NCI-H446 (cell line): Measurements from ENCODE around the gene LMO3.

Experiments used
- DNase-seq, 2 experiments: peaks; one replicate each; lab custom pipeline; 2025; lab: John Stamatoyannopoulos, UW

The LMO3 gene

GRCh38 chr12:16600525-16600924, 5.4 kb downstream of the LMO3 start:
- no peak for DNase-seq

GRCh38 chr12:16599081-16599480, 6.9 kb downstream of the LMO3 start:
- DNase-seq, result no peak

- DNase-seq, result no peak
These were observed 11.2 kb downstream of the LMO3 start for GRCh38 chr12:16594797-16595196.

- no peak for DNase-seq
These were observed 12.4 kb downstream of the LMO3 start for GRCh38 chr12:16593546-16593945.

- no peak for DNase-seq
These were observed 15.3 kb downstream of the LMO3 start for GRCh38 chr12:16590645-16591044.

- DNase-seq, result no peak
These were observed 17.1 kb downstream of the LMO3 start for GRCh38 chr12:16588812-16589211.

GRCh38 chr12:16587514-16587913, 18.4 kb downstream of the LMO3 start:
- no peak for DNase-seq

- DNase-seq, result no peak
These were observed 18.9 kb downstream of the LMO3 start for GRCh38 chr12:16587110-16587453.

- DNase-seq, result no peak
These were observed 19.4 kb downstream of the LMO3 start for GRCh38 chr12:16586350-16587109.

GRCh38 chr12:16585781-16586180, 20.2 kb downstream of the LMO3 start:
- DNase-seq, result no peak

- no peak for DNase-seq
These were observed 21.8 kb downstream of the LMO3 start for GRCh38 chr12:16583969-16584745.

- no peak for DNase-seq
These were observed 24.5 kb downstream of the LMO3 start for GRCh38 chr12:16581416-16581815.

GRCh38 chr12:16579041-16579440, 26.9 kb downstream of the LMO3 start:
- no peak for DNase-seq

GRCh38 chr12:16573398-16574077, 32.4 kb downstream of the LMO3 start:
- DNase-seq, result no peak

- no peak for DNase-seq
These were observed 37.1 kb downstream of the LMO3 start for GRCh38 chr12:16568873-16569272.

- no peak for DNase-seq
These were observed 41.3 kb downstream of the LMO3 start for GRCh38 chr12:16564675-16565074.

- no peak for DNase-seq
These were observed 42.5 kb downstream of the LMO3 start for GRCh38 chr12:16563504-16563903.

- DNase-seq, result no peak
These were observed 43.0 kb downstream of the LMO3 start for GRCh38 chr12:16562921-16563320.

- no peak for DNase-seq
These were observed 43.5 kb downstream of the LMO3 start for GRCh38 chr12:16562435-16562834.

- no peak for DNase-seq
These were observed 45.7 kb downstream of the LMO3 start for GRCh38 chr12:16560273-16560672.

- DNase-seq, result no peak
These were observed 50.3 kb downstream of the LMO3 start for GRCh38 chr12:16555630-16556029.

- DNase-seq, result no peak
These were observed 52.5 kb downstream of the LMO3 start for GRCh38 chr12:16553457-16553856.

GRCh38 chr12:16552301-16552700, 53.7 kb downstream of the LMO3 start:
- DNase-seq, result no peak
